ENCODE results near the gene TNNT2.

Gene TNNT2

GRCh38 chr1:201377611-201378092, at the start of gene TNNT2:
TSS of gene TNNT2 (minus strand) at chr1:201377680. CDS start at chr1:201373254, 4,426 bp downstream.
- no peak for TF ChIP-seq POLR2A (IDR thresholded peaks at IDR 0.05; ENCODE audit: low read depth, low read length)
- FAIRE-seq = no peak
- no peak for DNase-seq (ENCODE audit: insufficient read length, low spot score)

DNA sequence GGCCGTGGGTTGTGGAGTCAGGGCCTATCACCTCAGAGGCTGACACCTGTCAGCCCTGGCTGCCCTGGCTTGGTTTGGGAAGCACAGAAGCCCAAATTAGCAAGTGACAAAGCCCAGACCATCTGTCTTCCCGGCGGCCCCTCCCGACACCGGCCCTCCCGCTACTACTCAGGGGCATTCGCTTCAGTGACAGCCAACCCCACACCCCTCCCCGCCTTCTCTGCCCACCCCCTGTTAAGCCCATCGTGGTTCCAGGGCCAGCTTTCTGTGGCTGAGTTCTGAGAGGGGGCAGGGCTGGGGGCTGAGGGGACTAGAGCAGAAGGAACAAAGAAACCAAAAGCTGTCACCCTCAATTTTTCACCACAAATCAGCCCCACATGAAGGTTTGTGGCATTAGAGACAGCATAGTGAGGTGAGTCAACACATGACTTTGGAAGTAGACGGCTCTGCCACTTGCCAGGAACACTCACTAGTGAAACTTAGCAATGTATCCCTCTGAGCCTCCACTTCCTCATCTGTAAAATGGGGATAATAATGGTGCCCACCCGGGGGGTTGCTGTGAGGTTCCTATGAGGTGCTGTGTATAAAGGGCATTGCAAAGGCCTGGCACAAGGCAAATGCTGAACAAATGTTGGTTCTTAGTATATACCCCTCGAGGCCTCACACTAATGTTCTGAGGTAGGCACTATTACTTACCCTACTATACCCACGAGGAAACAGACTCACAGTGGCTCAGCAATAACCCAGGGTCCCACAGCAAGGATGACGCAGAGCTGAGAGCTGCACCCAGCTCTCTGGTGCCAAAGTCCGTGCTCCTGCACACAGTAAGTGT, 49.2 kb upstream of the TNNT2 start:
- FAIRE-seq = no peak
- TF ChIP-seq POLR2A (IDR thresholded peaks at IDR 0.05; ENCODE audit: low read depth, low read length) = no peak
- no peak for DNase-seq (ENCODE audit: insufficient read length, low spot score)

DNA sequence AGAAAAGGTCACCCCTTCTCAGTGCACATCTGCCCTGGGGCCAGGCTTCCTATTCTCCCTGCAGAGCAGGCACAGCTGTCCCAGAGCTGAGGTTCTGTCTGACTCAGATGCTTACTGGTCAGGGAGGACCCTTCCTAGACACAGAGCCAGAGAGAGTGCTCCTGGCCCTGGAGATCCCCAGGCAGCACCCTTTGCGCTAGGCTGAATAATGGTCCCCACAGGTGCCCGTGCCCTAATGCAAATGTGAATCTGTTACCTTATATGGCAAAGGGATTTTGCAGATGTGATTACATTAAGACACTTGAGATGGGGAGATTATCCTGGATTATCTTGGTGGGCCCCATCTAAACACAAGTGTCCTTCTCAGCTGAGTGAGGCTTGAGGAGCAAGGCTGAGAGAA, 46.7 kb upstream of the TNNT2 start:
- DNase-seq (ENCODE audit: insufficient read length, low spot score) = no peak
- no peak for TF ChIP-seq POLR2A (IDR thresholded peaks at IDR 0.05; ENCODE audit: low read depth, low read length)
- no peak for FAIRE-seq

DNA sequence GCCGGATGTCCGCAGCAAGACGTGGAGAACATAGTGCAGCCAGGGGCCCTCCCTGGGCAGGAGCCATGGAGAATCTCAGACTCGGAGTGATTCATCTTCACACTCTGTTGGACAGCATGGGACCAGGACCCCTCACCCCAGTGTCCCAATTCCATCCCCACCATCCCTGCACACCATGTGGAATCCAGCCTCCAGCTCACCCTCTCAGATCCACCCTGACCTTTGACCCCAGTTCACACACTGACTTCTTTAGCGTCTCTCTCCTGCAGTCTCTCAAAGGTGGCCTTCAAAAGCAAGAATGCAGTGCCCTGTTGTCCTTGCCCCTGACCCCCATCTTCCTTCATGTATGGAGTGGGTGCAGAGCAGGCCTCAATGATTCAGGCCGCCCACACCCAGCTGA, 46.2 kb upstream of the TNNT2 start:
- TF ChIP-seq POLR2A (IDR thresholded peaks at IDR 0.05; ENCODE audit: low read depth, low read length) = no peak
- no peak for FAIRE-seq
- no peak for DNase-seq (ENCODE audit: insufficient read length, low spot score)

DNA sequence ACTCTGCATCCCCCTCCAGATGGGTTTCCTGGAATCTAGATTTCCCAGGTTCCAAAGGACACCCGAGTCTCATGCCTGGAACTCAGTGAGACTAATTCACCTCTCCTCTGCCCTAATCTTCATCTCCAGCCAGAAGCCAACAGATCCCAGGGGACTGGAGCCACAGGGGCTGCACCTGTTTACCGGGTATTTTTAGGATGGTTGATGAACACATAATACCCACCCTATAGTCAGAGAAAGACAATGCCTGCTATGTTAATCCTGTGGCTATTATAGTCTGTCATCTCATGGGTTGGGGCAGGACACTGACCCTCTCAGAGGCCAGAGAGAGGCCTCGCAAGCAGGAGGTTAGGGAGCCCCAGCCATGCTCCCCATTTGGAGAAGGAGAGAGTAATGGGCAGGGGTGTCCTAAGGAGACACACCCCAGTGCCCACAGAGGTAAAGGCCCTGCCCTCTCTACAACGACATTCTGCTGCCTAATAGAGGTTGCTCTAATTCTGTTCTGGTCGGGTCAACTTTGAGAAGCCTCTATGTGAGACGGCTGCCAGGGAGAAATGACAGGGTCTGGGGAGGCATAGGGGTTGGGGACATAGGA, 45.1 kb upstream of the TNNT2 start:
- FAIRE-seq = no peak
- TF ChIP-seq POLR2A (IDR thresholded peaks at IDR 0.05; ENCODE audit: low read depth, low read length) = no peak
- DNase-seq (ENCODE audit: insufficient read length, low spot score) = no peak

DNA sequence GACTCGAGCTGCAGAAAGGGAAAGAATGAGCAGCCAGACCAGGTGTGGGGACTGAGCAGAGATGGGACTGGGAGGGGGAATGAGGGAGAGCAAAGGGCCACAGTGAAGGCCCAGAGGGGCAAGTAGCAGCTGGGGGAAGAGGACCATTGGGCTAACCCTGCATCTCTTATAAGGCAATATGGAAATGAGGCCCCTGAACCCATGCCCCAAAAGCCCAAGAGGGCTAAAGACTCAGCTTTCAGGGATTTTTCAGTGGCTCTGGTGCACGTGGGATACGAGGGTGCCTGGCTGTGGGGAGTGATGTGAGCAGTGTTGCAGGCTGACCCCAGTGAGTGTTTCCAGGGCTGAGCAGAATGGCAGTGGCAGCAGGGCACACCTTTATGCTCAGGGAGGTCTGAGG, 44.5 kb upstream of the TNNT2 start:
- TF ChIP-seq POLR2A (IDR thresholded peaks at IDR 0.05; ENCODE audit: low read depth, low read length) = no peak
- FAIRE-seq (no peak), DNase-seq (ENCODE audit: insufficient read length, low spot score) (no peak)

GRCh38 chr1:201421041-201421440, 43.6 kb upstream of the TNNT2 start:
- no peak for TF ChIP-seq POLR2A (IDR thresholded peaks at IDR 0.05; ENCODE audit: low read depth, low read length)
- DNase-seq (ENCODE audit: insufficient read length, low spot score) = no peak
- FAIRE-seq = no peak

GRCh38 chr1:201420608-201421002, 43.1 kb upstream of the TNNT2 start:
- no peak for DNase-seq (ENCODE audit: insufficient read length, low spot score)
- no peak for TF ChIP-seq POLR2A (IDR thresholded peaks at IDR 0.05; ENCODE audit: low read depth, low read length)
- no peak for FAIRE-seq

DNA sequence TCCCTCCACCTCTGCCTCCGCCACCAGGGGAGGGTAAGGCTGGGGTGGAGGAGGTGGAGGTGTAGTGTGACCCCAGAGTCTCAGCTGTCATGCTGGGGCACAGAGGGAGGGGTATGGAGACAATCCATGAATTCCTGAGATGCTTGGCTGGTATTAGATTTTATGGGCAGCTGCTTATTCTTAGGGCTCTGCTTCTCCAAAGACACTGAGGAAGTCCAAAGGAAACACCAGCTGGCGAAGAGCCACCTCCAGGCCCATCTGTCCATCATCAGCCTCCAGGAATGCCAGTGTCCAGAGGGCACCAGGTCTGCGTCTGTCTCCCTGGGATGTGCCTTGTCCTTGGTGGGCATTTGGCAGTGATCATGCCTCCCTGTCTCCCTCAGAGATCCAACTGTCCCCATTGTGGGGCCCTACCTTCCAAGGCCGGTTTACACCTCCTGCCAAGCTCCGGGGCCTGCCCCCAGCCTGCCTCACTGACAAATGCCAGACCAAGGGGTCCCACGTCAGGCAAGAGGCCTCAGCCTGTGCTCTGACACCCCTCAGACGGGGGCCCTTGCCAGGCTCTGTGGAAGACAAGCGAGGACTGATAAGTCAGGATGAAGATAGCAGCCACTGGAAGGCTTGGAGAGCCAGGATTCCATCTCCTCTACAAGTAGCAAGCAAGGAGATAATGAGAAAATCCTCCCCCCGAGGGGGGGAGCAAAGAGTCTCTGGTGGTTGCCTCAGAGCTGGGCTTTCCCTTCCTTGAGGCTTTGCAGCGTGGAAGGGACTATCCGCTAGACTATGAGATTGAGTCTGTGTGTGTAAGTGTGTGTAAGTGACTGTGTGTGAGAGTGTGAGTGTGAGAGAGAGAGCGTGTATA, 42.5 kb upstream of the TNNT2 start:
- FAIRE-seq = no peak
- DNase-seq (ENCODE audit: insufficient read length, low spot score) = no peak
- no peak for TF ChIP-seq POLR2A (IDR thresholded peaks at IDR 0.05; ENCODE audit: low read depth, low read length)

DNA sequence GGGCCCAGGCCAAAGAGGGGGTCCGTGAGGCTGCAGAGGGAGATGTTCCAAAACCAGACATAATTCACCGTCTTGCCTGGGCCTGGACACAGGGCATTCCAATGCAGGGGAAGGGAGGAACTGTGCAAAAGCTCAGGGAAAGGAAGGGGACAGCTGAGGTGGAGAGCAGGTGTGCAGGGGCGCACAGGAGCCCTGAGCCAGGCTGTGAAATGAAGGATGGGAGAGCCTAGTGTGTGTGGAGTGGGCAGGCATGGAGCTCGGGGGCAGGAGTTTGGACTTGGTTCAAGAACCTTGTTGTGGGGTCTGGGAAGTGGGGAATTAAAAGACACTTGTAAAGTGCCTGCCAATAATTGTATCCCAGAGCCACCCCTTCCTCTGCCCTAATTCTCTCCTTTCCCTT, 41.8 kb upstream of the TNNT2 start:
- no peak for FAIRE-seq

DNA sequence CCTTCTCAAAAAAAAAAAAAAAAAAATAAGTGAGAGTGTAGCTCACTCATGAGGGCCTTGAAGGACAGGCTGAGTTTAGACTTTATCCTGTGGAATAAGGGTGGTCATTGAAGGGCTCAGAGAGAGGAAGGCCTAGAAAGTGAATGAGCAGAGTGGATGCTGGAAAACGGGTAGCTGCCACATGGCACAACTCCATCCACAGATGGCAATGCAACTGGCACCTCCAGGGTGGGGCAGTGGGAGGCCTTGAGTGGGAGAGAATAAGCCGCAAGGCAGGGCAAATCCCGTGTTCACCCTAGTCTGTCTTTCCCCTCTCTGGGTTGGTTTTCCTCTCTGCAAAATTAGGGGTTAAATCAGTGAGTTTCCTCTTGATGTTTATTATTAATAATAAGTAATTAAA, 41.0 kb upstream of the TNNT2 start:
- DNase-seq (ENCODE audit: insufficient read length, low spot score) = no peak
- FAIRE-seq = no peak
- no peak for TF ChIP-seq POLR2A (IDR thresholded peaks at IDR 0.05; ENCODE audit: low read depth, low read length)

More for the DNA sequence above, 41.8 kb upstream of the TNNT2 start:
- no peak for DNase-seq (ENCODE audit: insufficient read length, low spot score)
- no peak for TF ChIP-seq POLR2A (IDR thresholded peaks at IDR 0.05; ENCODE audit: low read depth, low read length)

DNA sequence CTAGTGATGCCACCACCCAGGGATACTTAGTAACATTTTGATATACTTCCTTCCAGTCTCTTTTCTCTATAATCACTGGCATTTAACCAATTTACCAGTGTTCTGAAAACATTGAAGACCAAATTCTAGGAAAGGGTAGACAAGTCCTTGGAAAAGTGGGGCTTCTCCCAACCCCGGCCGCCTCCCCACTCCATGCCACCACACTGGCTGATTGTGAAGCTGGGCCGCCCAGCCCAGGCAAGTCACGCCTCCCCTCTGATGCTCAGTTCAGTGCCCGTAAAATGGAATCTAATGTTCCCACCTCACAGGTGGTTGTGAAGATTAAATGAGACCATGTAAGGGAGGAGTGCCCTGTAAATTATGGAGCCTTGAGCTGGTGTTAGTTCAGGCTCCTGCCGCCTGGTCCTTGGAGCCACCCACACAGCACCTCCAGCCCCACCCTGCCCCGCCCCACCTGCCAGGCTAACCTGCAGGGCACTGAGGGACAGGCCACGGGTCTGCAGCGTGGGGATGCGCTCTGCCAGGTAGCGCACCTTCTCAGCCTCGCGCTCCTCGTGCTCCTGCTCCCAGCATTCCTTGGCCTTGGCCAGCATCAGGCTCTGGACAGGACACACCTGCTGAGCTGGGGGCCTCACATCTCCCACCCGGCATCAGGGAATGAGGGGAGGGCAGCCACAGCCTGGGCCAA, 36.7 kb upstream of the TNNT2 start:
- TF ChIP-seq POLR2A (IDR thresholded peaks at IDR 0.05; ENCODE audit: low read depth, low read length) = no peak
- FAIRE-seq = no peak
- DNase-seq (ENCODE audit: insufficient read length, low spot score) = no peak

GRCh38 chr1:201411292-201411691, 33.8 kb upstream of the TNNT2 start:
- DNase-seq (ENCODE audit: insufficient read length, low spot score) = no peak
- no peak for FAIRE-seq
- TF ChIP-seq POLR2A (IDR thresholded peaks at IDR 0.05; ENCODE audit: low read depth, low read length) = no peak

DNA sequence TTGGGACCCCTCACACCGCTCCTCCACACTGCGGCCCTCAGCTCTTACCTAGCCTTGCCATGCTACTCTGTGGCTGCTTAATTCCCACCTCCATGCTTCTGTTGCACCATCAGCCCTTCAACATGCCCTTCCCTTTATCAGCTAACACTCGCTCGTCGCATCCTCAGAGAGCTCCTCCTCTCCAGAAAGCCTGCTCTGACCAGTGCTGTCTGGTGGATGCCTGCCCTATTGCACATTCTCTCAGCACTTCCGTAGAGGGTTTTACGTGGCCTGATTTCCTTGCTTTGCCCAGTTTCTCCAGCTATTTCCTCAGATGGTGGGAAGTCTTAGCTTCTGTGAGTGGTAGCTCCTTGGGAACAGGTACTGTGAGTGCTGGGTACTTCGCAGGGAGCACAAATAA, 32.0 kb upstream of the TNNT2 start:
- FAIRE-seq (no peak), DNase-seq (ENCODE audit: insufficient read length, low spot score) (no peak)
- TF ChIP-seq POLR2A (IDR thresholded peaks at IDR 0.05; ENCODE audit: low read depth, low read length) = no peak

All from H54 (cell line).